NCI-H748 (cell line): Measurements from ENCODE around the gene STX5.
"Not testable (repeated sequence)": the region's sequence is repeated elsewhere in the genome, so short reads cannot be mapped to it uniquely, and the experiment has no call there.

Experiments used
- DNase-seq: peaks from one replicate; lab custom pipeline; 2025; ENCODE audit not compliant: unreplicated experiment; lab: John Stamatoyannopoulos, UW

Gene STX5

DNA sequence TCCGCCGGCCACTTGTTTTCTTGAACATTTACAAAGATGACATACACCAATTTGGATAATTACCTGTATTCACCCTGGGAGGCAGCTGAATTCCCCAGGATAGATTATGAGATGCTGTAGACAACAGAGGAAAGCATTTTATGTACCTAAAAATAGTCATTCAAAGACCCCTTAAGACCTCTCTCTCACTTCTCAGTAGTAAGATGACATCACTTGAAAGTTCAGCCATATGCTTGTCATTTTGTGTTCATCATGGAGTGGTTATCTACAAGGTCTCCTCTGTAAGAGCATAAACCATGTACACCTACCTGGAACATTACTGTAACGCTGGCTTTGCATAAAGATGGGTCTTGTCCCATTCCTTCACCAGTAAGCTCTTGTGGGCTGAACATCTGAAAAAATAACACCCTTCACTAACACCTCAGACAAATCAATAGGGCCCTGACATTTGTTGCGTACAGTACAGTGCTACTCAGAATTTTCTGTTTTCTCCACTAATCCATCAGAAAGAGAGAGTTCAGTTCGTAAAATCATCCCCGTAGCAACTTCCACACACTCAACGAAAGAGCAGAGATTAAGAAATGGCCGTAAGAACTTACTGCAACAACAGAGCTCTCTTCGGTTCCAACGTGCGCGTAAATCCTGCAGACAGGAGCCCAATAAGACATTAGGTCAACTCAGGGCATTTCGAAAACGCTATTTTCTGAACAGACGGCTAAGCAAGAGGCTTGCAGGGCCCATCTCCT, 23.1 kb upstream of the STX5 start:
- DNase-seq: no peak

DNA sequence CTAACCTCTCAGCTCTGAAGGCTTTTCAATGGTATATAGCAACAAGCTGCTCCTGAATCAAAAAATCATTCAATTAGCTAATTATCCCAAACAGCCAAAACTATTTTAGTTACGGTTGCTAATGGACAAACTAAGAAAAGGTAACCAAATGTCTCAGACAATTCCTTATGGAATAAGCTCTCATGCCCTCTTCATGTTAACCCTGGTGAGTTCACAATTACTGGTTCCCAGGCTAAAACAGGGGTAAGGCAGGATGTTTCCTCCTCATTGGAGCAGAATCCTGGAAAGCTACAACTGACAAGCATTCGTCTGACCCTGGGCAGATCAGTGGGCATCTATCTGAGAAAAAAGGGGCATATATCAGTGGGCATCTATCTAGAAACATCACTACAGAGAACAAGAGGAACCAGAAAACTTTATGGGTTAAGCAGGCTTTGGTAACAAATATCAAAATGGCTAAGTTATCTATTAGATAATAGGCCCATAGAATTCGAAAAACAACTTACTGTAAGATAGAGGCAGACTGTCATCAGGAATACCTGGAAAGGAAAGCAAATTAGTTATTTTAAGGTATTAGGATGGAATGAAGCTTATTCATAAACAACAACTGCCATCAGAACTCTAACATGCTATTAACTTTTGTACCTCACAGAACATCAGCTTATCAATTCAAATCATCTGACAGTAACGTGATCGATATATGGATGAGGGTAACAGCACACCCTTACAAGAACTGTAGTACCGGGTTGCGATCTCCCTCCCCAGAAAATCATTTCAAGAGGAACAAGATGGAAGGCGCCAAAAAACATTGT, 22.4 kb upstream of the STX5 start:
- DNase-seq: no peak

DNA sequence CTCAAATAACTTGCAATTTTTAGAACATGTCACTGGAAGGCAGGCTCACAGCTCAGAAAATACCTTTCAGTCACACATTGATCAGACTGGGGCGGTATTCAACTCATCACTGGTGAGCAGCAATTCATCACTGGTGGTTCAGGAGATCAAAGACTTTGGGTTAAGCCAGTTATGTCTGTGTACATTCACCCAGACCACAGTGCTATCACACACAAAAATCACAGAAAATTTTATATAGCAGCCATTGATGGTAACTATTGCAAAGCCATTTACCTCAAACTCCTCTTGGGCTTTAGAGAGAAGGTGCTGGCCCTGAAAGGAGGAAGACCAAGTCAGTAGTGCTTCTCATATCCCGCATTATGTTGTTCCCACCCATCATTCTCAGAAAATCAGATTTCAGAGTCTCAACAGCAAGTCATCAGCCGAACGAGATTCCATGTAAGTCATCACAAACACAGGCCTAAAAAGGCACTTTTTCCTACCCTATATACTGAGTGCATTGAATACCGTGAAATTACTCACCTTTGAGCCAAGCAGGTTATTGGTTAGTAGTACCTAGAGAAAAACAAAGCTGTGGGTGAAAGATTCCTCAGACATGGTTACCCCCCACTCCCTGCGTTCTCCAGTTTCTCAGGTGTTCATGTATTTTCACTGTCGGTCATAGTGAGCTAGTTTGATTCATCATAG, 21.6 kb upstream of the STX5 start:
- no peak for DNase-seq

- no peak for DNase-seq
Measured at GRCh38 chr11:62852523-62853188, 20.8 kb upstream of the STX5 start.

GRCh38 chr11:62851807-62852522, 20.1 kb upstream of the STX5 start:
- DNase-seq: no peak

- DNase-seq: peak; percentile 37
Measured at GRCh38 chr11:62850911-62851806, 19.3 kb upstream of the STX5 start.

- no peak for DNase-seq
Measured at GRCh38 chr11:62847767-62848314, 16.0 kb upstream of the STX5 start.

- DNase-seq: no peak
Measured at GRCh38 chr11:62846177-62846576, 14.3 kb upstream of the STX5 start.

GRCh38 chr11:62844154-62844553, 12.3 kb upstream of the STX5 start:
- DNase-seq: no peak

- no peak for DNase-seq
Measured at GRCh38 chr11:62843466-62843865, 11.6 kb upstream of the STX5 start.

GRCh38 chr11:62842891-62843290, 11.0 kb upstream of the STX5 start:
- DNase-seq: not testable (repeated sequence)

- DNase-seq: peak; percentile 82
Measured at GRCh38 chr11:62842171-62842741, 10.4 kb upstream of the STX5 start.

DNA sequence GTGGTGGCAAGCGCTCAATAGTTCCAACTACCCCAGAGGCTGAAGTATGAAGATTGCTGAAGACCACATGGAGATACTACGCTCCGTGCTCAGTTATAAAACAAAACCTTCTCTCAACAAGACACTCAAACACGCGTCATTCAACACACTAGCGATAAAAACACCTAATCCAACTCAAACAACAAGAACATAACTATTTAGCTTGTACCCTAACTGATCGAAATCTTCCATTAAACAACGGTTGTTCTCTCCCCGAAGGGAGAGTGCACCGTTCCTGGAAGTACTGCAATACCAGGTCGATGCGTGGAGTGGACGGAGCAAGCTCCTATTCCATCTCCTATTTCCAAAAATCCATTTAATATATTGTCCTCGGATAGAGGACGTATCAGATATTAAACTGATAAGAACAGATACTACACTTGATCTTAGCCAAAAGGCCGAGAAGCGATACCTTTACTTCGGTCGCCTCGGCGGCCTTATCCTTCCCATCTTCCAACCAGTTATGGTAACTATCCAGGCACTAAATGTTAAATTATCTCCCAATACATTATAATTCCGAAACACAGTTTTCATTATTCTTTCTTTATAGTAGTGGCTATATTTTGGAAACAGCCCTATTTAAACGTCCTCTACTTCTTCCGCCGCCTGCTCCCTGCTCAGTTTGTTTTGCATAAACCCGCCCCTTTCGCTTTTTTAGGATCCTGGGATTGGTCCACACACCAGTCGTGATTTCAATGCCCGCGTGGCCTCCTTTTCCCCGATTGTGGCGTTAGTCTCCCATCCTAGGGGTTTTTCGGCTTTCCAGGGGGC, 9.7 kb upstream of the STX5 start:
- peak; percentile 99 for DNase-seq

DNA sequence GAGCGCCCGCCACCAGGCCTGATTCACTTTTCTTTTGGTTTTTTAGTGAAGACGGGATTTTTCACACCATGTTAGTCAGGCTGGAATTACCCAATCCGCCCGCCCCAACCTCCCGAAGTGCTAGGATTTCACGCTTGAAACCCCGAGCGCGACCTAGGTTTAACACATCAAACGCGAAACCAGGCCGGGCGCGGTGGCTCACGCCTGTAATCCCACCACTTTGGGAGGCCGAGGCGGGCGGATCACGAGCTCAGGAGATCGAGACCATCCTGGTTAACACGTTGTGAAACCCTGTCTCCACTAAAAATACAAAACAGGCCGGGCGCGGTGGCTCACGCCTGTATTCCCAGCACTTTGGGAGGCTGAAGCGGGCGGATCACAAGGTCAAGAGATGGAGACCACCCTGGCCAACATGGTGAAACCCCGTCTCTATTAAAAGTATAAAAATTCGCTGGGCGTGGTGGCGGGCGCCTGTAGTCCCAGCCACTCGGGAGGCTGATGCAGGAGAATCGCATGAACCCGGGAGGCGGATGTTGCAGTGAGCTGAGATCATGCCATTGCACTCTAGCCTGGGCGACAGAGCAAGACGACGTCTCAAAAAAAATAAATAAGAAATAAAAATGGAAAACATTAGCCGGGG, 9.0 kb upstream of the STX5 start:
- peak; percentile 73 for DNase-seq

DNA sequence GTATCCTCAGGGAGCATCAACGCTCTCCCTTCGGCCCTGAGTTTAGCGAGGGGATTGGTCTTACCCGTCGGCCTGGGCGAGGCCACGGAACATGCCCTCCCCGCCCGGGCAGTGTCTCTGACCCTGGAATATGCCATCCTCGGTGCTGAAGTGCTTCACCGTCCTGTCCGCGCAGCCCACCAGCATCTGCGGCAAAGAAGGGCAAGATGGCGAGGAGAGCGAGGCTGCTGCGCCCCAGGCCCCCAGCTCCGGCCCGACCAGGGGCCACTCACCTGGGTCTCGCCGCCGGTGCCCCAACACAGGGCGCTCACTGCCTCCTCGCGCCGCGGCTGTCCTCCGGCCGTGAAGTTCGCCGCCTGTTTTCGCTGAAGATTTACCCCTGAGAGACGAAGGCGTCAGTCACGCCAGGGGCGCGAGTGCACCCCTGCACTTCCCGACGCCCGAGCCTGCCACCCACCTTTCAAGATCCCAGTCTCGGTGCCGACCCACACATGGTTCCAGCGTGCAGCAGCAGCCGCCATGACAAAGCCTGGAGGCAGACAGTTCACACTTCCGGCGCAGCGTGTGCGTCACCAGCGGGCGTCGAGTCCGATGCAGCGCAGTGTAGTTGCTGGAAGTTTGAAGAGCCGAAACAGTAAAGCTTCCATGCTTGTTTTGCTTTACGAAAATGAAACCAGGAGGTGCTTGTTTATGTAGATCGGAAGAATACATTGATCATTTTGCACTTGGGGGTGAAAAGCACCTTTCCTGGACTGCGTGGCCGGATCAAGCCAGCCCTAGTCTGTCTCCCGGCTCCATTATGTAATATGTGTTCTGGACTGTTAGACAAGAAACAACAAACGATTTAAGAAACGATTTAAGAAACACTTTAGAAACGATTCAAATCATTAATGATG, 7.4 kb upstream of the STX5 start, which contains the start of gene WDR74:
TSS of gene WDR74 (minus strand) at position 541 of the 896 bp plus-strand sequence. CDS start at position 521, 20 bp downstream.
- peak; percentile 95 for DNase-seq

- no peak for DNase-seq
Measured at GRCh38 chr11:62835336-62835735, 3.5 kb upstream of the STX5 start.
